HepG2 (cell line): ENCODE measurements around the gene CRADD. TPM values are rescaled to one million over a fixed set of nuclear protein-coding genes. Genes with fewer than 3 reads are reported as not detected.

Experiments
- ATM ChIP-seq: fragments of 450-650 bp; IDR thresholded peaks from 2 replicates; pipeline ENCODE4 v1.7.1; 2017; ENCODE audit warnings: mild to moderate bottlenecking, borderline replicate concordance
- CREB1 ChIP-seq, 2 experiments: fragments of 450-650 bp in 1 of 2; IDR thresholded peaks; 2 replicates each; pipeline ENCODE4 v1.6.1; 2016 to 2017; ENCODE audit warnings: control low read depth in 1 of 2, mild to moderate bottlenecking in 1 of 2, missing compliant biosample characterization in 1 of 2, missing genetic modification characterization in 1 of 2
- HDAC2 ChIP-seq: sonication (generic); formaldehyde crosslinking; IDR thresholded peaks from 2 replicates; pipeline ENCODE4 v1.4.0; 2020; ENCODE audit warnings: missing genetic modification reagents
- HMG20A ChIP-seq: IDR thresholded peaks from 2 replicates; pipeline ENCODE4 v1.6.1; 2016; ENCODE audit warnings: borderline replicate concordance
- IKZF4 ChIP-seq: sonication (generic); formaldehyde crosslinking; IDR thresholded peaks from 2 replicates; pipeline ENCODE4 v1.5.1; 2020; ENCODE audit warnings: borderline replicate concordance, mild to moderate bottlenecking, low read depth, missing genetic modification reagents; ENCODE audit errors: not compliant biosample characterization
- JUND ChIP-seq: sonication (generic); formaldehyde crosslinking; IDR thresholded peaks from 2 replicates; pipeline ENCODE4 v1.8.0; 2022; ENCODE audit warnings: mild to moderate bottlenecking, missing genetic modification reagents
- MTF2 ChIP-seq: sonication (generic); formaldehyde crosslinking; IDR thresholded peaks from 2 replicates; pipeline ENCODE4 v1.5.0; 2020; ENCODE audit warnings: missing genetic modification reagents, borderline replicate concordance
- NR2F1 ChIP-seq, 2 experiments: fragments of 450-650 bp in 1 of 2; formaldehyde crosslinking in 1 of 2; IDR thresholded peaks; 2 replicates each; pipeline versions ENCODE4 v1.5.0 to v1.6.1; 2016 to 2020; ENCODE audit warnings: mild to moderate bottlenecking in 1 of 2, missing compliant biosample characterization in 1 of 2, missing genetic modification reagents in 1 of 2, moderate library complexity in 1 of 2
- PAX8 ChIP-seq: sonication (generic); formaldehyde crosslinking; IDR thresholded peaks from 2 replicates; pipeline ENCODE4 v1.8.0; 2022; ENCODE audit warnings: mild to moderate bottlenecking, missing genetic modification reagents, borderline replicate concordance
- RARA ChIP-seq: IDR thresholded peaks from 2 replicates; pipeline ENCODE4 v1.6.1; 2016; ENCODE audit warnings: missing genetic modification reagents, missing compliant biosample characterization
- RXRA ChIP-seq: sonication (generic); formaldehyde crosslinking; IDR thresholded peaks from 2 replicates; pipeline ENCODE4 v1.5.1; 2020; ENCODE audit warnings: missing genetic modification reagents
- SRSF1 ChIP-seq: fragments of 200-400 bp; formaldehyde crosslinking; optimal IDR thresholded peaks from 2 replicates; pipeline ENCODE3; 2017; ENCODE audit warnings: mild to moderate bottlenecking, low read depth, low read length, moderate library complexity
- TCF7L2 ChIP-seq: IDR thresholded peaks from 2 replicates; pipeline ENCODE4 v1.6.1; 2011; ENCODE audit warnings: mild to moderate bottlenecking, low read depth, low read length, moderate library complexity
- polyA plus RNA-seq, 8 experiments: library from polyadenylated mRNA; depleted of rRNA in 3 of 8; stranded (reverse) in 7 of 8; unstranded in 1 of 8; fragments of >200 nt; fragmentation: Illumina TruSeq in 4 of 8; extraction: Trizol in 4 of 8; gene quantifications; 2 replicates each; pipeline versions ENCODE4 v1.2.1 to v1.2.3, GENCODE V29; 2011 to 2016; ENCODE audit warnings: low read depth in 4 of 8, missing spikeins in 1 of 8, mixed read lengths in 1 of 8; ENCODE audit not compliant: insufficient read depth in 1 of 8
- total RNA-seq, 5 experiments: library from RNA; depleted of rRNA; stranded (reverse); fragments of >200 nt; fragmentation: Illumina TruSeq; extraction: Trizol; gene quantifications; 2 replicates each; pipeline ENCODE4 v1.2.3, GENCODE V29; 2016; ENCODE audit warnings: low read depth in 1 of 5
- TF ChIP-seq, protein P1 (sequence below): IDR thresholded peaks from 2 replicates; pipeline ENCODE4 v1.6.1; 2016; ENCODE audit warnings: low read depth, control low read depth
- TF ChIP-seq, protein P2 (sequence below): sonication (generic); formaldehyde crosslinking; IDR thresholded peaks from 2 replicates; pipeline ENCODE4 v1.5.0; 2020; ENCODE audit warnings: missing genetic modification reagents
- TF ChIP-seq, protein P3 (sequence below): sonication (generic); formaldehyde crosslinking; IDR thresholded peaks from 2 replicates; pipeline ENCODE4 v1.5.0; 2020; ENCODE audit warnings: mild to moderate bottlenecking, missing genetic modification reagents
- TF ChIP-seq, protein P4 (sequence below): sonication (generic); formaldehyde crosslinking; IDR thresholded peaks from 2 replicates; pipeline ENCODE4 v1.4.0; 2020; ENCODE audit warnings: mild to moderate bottlenecking, missing genetic modification reagents
- TF ChIP-seq, protein P5 (sequence below): sonication (generic); formaldehyde crosslinking; IDR thresholded peaks from 2 replicates; pipeline ENCODE4 v1.4.0; 2020; ENCODE audit warnings: low read depth, mild to moderate bottlenecking, missing genetic modification reagents

The CRADD gene
- total and polyA plus RNA-seq, 2 of the 13 experiments (the other 11 are each of a cell fraction or from before 2014, with no cell fraction given) = 12.4 to 18.8 TPM

DNA sequence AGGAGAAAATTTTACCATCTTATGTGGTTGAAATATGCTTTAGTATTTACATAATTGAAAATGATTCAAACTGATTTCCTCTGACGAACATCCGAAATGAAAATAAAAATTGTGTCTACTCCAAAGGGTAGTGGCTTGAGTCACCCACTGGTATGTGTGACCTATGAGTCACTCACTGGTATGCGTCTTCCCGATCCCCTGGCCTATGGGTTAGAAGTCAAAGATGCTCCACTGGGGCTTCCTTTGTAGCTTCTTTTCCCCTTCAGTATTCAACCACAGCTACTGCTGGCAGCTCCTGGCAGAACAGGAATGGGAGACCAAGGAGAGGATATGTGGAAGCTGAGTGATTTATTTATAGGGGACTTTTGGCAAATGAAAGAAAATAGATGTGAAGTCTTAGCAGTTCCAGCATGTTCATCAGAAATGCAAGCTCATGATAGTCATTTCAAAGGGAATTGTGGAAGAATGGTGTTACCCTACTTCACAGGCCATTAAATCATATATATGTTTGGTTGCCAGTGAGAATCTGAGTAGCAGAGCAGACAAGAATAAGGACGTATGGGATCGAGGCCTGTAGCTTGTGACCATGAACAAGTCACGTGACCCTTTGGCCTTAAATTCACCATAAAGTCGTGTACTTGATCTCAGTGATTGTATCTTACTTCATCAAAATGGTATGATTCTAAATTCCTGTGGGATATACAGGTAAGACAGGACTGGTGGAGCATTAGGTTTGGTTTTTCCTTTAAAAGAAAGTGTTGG is 108.3 kb downstream of the CRADD start (continued):
- TF ChIP-seq, protein P1, sequence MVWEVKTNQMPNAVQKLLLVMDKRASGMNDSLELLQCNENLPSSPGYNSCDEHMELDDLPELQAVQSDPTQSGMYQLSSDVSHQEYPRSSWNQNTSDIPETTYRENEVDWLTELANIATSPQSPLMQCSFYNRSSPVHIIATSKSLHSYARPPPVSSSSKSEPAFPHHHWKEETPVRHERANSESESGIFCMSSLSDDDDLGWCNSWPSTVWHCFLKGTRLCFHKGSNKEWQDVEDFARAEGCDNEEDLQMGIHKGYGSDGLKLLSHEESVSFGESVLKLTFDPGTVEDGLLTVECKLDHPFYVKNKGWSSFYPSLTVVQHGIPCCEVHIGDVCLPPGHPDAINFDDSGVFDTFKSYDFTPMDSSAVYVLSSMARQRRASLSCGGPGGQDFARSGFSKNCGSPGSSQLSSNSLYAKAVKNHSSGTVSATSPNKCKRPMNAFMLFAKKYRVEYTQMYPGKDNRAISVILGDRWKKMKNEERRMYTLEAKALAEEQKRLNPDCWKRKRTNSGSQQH (CRISPR knock-in tag) = no peak
- no peak for TF ChIP-seq TCF7L2
- TF ChIP-seq, protein P2, sequence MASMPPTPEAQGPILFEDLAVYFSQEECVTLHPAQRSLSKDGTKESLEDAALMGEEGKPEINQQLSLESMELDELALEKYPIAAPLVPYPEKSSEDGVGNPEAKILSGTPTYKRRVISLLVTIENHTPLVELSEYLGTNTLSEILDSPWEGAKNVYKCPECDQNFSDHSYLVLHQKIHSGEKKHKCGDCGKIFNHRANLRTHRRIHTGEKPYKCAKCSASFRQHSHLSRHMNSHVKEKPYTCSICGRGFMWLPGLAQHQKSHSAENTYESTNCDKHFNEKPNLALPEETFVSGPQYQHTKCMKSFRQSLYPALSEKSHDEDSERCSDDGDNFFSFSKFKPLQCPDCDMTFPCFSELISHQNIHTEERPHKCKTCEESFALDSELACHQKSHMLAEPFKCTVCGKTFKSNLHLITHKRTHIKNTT = no peak
- no peak for TF ChIP-seq SRSF1
- TF ChIP-seq NR2F1 (CRISPR knock-in tag; IDR thresholded peaks at IDR 0.05) = peak; percentile 4 to 48; a peak in 3 of 4 replicates
- TF ChIP-seq ATM = no peak
- TF ChIP-seq, protein P3, sequence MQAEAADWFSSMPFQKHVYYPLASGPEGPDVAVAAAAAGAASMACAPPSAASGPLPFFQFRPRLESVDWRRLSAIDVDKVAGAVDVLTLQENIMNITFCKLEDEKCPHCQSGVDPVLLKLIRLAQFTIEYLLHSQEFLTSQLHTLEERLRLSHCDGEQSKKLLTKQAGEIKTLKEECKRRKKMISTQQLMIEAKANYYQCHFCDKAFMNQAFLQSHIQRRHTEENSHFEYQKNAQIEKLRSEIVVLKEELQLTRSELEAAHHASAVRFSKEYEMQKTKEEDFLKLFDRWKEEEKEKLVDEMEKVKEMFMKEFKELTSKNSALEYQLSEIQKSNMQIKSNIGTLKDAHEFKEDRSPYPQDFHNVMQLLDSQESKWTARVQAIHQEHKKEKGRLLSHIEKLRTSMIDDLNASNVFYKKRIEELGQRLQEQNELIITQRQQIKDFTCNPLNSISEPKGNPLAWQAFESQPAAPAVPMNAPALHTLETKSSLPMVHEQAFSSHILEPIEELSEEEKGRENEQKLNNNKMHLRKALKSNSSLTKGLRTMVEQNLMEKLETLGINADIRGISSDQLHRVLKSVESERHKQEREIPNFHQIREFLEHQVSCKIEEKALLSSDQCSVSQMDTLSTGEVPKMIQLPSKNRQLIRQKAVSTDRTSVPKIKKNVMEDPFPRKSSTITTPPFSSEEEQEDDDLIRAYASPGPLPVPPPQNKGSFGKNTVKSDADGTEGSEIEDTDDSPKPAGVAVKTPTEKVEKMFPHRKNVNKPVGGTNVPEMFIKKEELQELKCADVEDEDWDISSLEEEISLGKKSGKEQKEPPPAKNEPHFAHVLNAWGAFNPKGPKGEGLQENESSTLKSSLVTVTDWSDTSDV (CRISPR knock-in tag) = no peak
- no peak for TF ChIP-seq MTF2 (CRISPR knock-in tag)
- TF ChIP-seq HMG20A (CRISPR knock-in tag) = 0 out of 2 replicates have a peak, but pooled peaks have one; percentile 30
- peak; percentile 85 for TF ChIP-seq JUND
- no peak for TF ChIP-seq HDAC2 (CRISPR knock-in tag)
- TF ChIP-seq, protein P4, sequence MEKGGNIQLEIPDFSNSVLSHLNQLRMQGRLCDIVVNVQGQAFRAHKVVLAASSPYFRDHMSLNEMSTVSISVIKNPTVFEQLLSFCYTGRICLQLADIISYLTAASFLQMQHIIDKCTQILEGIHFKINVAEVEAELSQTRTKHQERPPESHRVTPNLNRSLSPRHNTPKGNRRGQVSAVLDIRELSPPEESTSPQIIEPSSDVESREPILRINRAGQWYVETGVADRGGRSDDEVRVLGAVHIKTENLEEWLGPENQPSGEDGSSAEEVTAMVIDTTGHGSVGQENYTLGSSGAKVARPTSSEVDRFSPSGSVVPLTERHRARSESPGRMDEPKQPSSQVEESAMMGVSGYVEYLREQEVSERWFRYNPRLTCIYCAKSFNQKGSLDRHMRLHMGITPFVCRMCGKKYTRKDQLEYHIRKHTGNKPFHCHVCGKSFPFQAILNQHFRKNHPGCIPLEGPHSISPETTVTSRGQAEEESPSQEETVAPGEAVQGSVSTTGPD (CRISPR knock-in tag) = no peak
- TF ChIP-seq PAX8 = no peak
- peak; percentile 35; the same call in 1 of the 2 replicates for TF ChIP-seq RARA (CRISPR knock-in tag)
- TF ChIP-seq CREB1 (IDR thresholded peaks at IDR 0.05) = peak; percentile 23; the same call in 1 of the 2 replicates
- no peak for TF ChIP-seq CREB1 (CRISPR knock-in tag; IDR thresholded peaks at IDR 0.05)
- TF ChIP-seq RXRA (CRISPR knock-in tag) = no peak; the same call in 1 of the 2 replicates
- no peak for TF ChIP-seq IKZF4
- TF ChIP-seq, protein P5, sequence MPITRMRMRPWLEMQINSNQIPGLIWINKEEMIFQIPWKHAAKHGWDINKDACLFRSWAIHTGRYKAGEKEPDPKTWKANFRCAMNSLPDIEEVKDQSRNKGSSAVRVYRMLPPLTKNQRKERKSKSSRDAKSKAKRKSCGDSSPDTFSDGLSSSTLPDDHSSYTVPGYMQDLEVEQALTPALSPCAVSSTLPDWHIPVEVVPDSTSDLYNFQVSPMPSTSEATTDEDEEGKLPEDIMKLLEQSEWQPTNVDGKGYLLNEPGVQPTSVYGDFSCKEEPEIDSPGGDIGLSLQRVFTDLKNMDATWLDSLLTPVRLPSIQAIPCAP (CRISPR knock-in tag) = no peak
